ENCODE data around the gene RAET1L. TPM values are rescaled to one million over a fixed set of nuclear protein-coding genes. Genes with fewer than 3 reads are reported as not detected.
"Not testable (repeated sequence)": the region's sequence is repeated elsewhere in the genome, so short reads cannot be mapped to it uniquely, and the experiment has no call there.

The RAET1L gene
- total RNA-seq, 1 donor from 2014 or later: 30.4 TPM

- no peak for ATAC-seq
Observed at GRCh38 chr6:150043501-150044412, 18.4 kb upstream of the RAET1L start.

GRCh38 chr6:150043096-150043495 lies 17.8 kb upstream of the RAET1L start:
- ATAC-seq: no peak

- peak; percentile 48 for ATAC-seq
Observed at GRCh38 chr6:150038202-150039062, 13.1 kb upstream of the RAET1L start.

GRCh38 chr6:150037526-150038201 lies 12.3 kb upstream of the RAET1L start:
- ATAC-seq: peak; percentile 30

- no peak for ATAC-seq
Observed at GRCh38 chr6:150036081-150036480, 10.7 kb upstream of the RAET1L start.

- no peak for ATAC-seq
Observed at GRCh38 chr6:150033207-150033771, 8.0 kb upstream of the RAET1L start.

- no peak for ATAC-seq
Observed at GRCh38 chr6:150032598-150032997, 7.3 kb upstream of the RAET1L start.

- ATAC-seq: no peak
Observed at GRCh38 chr6:150030611-150031010, 5.3 kb upstream of the RAET1L start.

- ATAC-seq: no peak
Observed at GRCh38 chr6:150029749-150030148, 4.4 kb upstream of the RAET1L start.

- ATAC-seq: no peak
Observed at GRCh38 chr6:150029276-150029675, 3.9 kb upstream of the RAET1L start.

- ATAC-seq: no peak
Observed at GRCh38 chr6:150028799-150029198, 3.5 kb upstream of the RAET1L start.

- no peak for ATAC-seq
Observed at GRCh38 chr6:150027806-150028565, 2.7 kb upstream of the RAET1L start.

GRCh38 chr6:150026976-150027805 lies 1.9 kb upstream of the RAET1L start:
- ATAC-seq: no peak

- no peak for ATAC-seq
Observed at GRCh38 chr6:150024646-150025155, 631 bp downstream of the RAET1L start.

GRCh38 chr6:150024021-150024420 lies 1.3 kb downstream of the RAET1L start:
- not testable (repeated sequence) for ATAC-seq

- not testable (repeated sequence) for ATAC-seq
Observed at GRCh38 chr6:150021870-150022269, 3.5 kb downstream of the RAET1L start.

GRCh38 chr6:150018846-150019580 lies 6.3 kb downstream of the RAET1L start:
- no peak for ATAC-seq

- not testable (repeated sequence) for ATAC-seq
Observed at GRCh38 chr6:150017186-150017521, 8.2 kb downstream of the RAET1L start.

GRCh38 chr6:150016324-150017185 lies 8.8 kb downstream of the RAET1L start:
- peak; percentile 61 for ATAC-seq

All from esophagus mucosa (tissue), 1 donor.